Mesothelial cell of epicardium (in vitro differentiated cells): ENCODE results near the gene ORMDL2. TPM values are rescaled to one million over a fixed set of nuclear protein-coding genes. Genes with fewer than 3 reads are reported as not detected.

ENCODE experiments used
- DNase-seq, 2 experiments: peaks; one replicate each; pipeline ENCODE4 v3.0.0; 2021; ENCODE audit warnings: low spot score in 2 of 2; ENCODE audit not compliant: unreplicated experiment in 2 of 2
- H3K27ac Mint-ChIP-seq: 2 replicates; pipeline ENCODE4 v1.8.0; 2021; ENCODE audit warnings: mixed read lengths
- H3K27me3 Mint-ChIP-seq: 2 replicates; pipeline ENCODE4 v1.8.0; 2021; ENCODE audit warnings: low read depth, mixed read lengths
- H3K36me3 Mint-ChIP-seq: 2 replicates; pipeline ENCODE4 v1.8.0; 2021; ENCODE audit warnings: mixed read lengths
- H3K4me1 Mint-ChIP-seq: 2 replicates; pipeline ENCODE4 v1.8.0; 2021; ENCODE audit warnings: mixed read lengths
- H3K4me3 Mint-ChIP-seq: 2 replicates; pipeline ENCODE4 v1.8.0; 2021; ENCODE audit warnings: mild to moderate bottlenecking, moderate library complexity, mixed read lengths
- H3K9me3 Mint-ChIP-seq: 2 replicates; pipeline ENCODE4 v1.8.0; 2021; ENCODE audit warnings: mixed read lengths
- CTCF ChIP-seq: fragments of 200-600 bp; sonication (generic); IDR thresholded peaks from one replicate; pipeline ENCODE4 v1.5.0; 2021; ENCODE audit warnings: antibody characterized with exemption; ENCODE audit not compliant: unreplicated experiment
- total RNA-seq: library from RNA; stranded (reverse); gene quantifications from 3 replicates; pipeline ENCODE4 v1.2.1, GENCODE V29; 2021

The ORMDL2 gene
- total RNA-seq, 1 donor from 2014 or later, result 26.3 TPM

DNA sequence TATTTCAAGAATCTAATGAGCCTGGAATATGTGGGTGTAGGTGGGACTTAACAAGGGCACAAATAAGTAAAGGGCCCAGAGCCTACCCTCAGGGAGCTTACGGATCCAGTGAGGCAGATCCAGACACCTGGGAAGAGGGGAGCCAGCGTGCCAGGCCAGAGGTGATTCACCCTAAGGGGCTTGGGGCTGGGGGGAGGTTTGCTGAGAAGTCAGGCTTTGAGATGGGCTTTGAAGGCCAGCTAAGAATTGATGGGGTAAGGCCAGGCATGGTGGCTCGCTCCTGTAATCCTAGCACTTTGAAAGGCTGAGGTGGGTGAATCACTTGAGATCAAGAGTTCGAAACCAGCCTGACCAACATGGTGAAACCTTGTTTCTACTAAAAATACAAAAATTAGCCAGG, 25.6 kb downstream of the ORMDL2 start:
- H3K9me3 Mint-ChIP-seq, result no peaks in the 10 kb centered on the region
- peaks cover 17% of the 10 kb centered on the region for H3K4me1 Mint-ChIP-seq
- no peak overlapping the region for H3K27ac Mint-ChIP-seq

GRCh38 chr12:55844961-55845360, 27.1 kb downstream of the ORMDL2 start:
- Mint-ChIP-seq H3K9me3 (no peaks in the 10 kb centered on the region), H3K36me3 (no peaks in the 10 kb centered on the region), H3K27me3 (peaks cover 3% of the 10 kb centered on the region), H3K27ac (no peak overlapping the region), H3K4me1 (peaks cover 18% of the 10 kb centered on the region), H3K4me3 (no peak overlapping the region)
- no peak for DNase-seq
- no peak for TF ChIP-seq CTCF

More for the DNA sequence above, 25.6 kb downstream of the ORMDL2 start:
- H3K4me3 Mint-ChIP-seq, result no peak overlapping the region
- TF ChIP-seq CTCF, result no peak
- no peaks in the 10 kb centered on the region for H3K27me3 Mint-ChIP-seq
- DNase-seq, result no peak
- no peaks in the 10 kb centered on the region for H3K36me3 Mint-ChIP-seq

GRCh38 chr12:55845361-55845760, 27.5 kb downstream of the ORMDL2 start:
- peaks cover 21% of the 10 kb centered on the region for H3K4me1 Mint-ChIP-seq
- H3K36me3 Mint-ChIP-seq, result no peaks in the 10 kb centered on the region
- DNase-seq, result no peak
- no peak for TF ChIP-seq CTCF
- H3K9me3 Mint-ChIP-seq, result no peaks in the 10 kb centered on the region
- no peak overlapping the region for H3K4me3 Mint-ChIP-seq
- no peak overlapping the region for H3K27ac Mint-ChIP-seq
- H3K27me3 Mint-ChIP-seq, result peaks cover 3% of the 10 kb centered on the region

DNA sequence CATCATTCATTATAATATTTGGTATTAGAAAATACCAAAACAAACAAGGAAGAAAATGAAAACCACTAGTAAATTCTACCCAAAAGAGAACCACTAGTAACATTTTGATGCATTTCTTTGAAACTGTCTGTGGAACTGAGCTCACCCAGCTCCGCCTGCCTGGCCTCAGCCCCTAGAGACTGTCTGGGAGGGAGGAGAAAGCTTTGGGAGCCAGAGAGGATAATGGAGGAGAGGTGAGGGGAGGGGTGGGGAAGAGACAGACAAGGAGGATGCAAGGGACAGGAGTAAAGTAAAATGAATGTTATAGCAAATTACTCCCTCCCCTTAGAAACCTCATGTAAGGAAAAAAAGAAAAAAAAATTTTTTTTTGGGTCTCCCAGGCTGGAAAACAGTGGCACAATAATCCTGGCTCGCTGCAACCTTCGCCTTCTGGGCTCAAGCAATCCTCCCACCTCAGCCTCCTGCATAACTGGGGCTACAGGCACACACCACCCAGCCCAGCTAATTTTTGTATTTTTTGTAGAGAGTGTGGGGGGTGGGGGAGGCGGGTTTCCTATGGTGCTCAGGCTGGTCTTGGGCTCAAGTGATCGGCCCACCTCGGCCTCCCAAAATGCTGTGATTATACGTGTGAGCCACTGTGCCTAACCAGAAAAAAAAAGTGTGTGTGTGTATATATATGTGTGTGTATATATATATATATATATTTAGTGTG, 28.1 kb downstream of the ORMDL2 start:
- H3K36me3 Mint-ChIP-seq, result no peaks in the 10 kb centered on the region
- TF ChIP-seq CTCF, result no peak
- H3K27ac Mint-ChIP-seq, result peak overlapping the region; percentile 30
- H3K4me3 Mint-ChIP-seq, result no peak overlapping the region
- peaks cover 24% of the 10 kb centered on the region for H3K4me1 Mint-ChIP-seq
- peaks cover 5% of the 10 kb centered on the region for H3K27me3 Mint-ChIP-seq
- no peak for DNase-seq
- H3K9me3 Mint-ChIP-seq, result no peaks in the 10 kb centered on the region

- Mint-ChIP-seq H3K27me3 (peaks cover 5% of the 10 kb centered on the region), H3K36me3 (no peaks in the 10 kb centered on the region), H3K4me3 (no peak overlapping the region), H3K27ac (peak overlapping the region; percentile 98), H3K9me3 (no peaks in the 10 kb centered on the region), H3K4me1 (peaks cover 24% of the 10 kb centered on the region)
- no peak for DNase-seq
- TF ChIP-seq CTCF, result no peak
These were observed 29.2 kb downstream of the ORMDL2 start for GRCh38 chr12:55847033-55847432.
